Measurements from ENCODE around the gene PCA3. TPM values are rescaled to one million over a fixed set of nuclear protein-coding genes. Genes with fewer than 3 reads are reported as not detected.
A peak's percentile ranks its signal among the peaks of the same experiment; 100 is the strongest.

PCA3 gene
- total RNA-seq, 3 donors from 2014 or later: 0.38 TPM; not detected in 2

GRCh38 chr9:76812591-76812990 is 48.4 kb downstream of the PCA3 start:
- no peaks in the 10 kb centered on the region for H3K4me1 ChIP-seq (ENCODE audit: low read depth)
- DNase-seq: no peak
- TF ChIP-seq CTCF (IDR thresholded peaks at IDR 0.05): no peak
- no peaks in the 10 kb centered on the region for H3K36me3 ChIP-seq (ENCODE audit: low read depth)
- no peaks in the 10 kb centered on the region for H3K9me3 ChIP-seq
- intact Hi-C loops (cut with DNase I, micrococcal nuclease): loop anchor here in 1 of 2 donors (10.0 kb wide), 1 partner anchor 342 kb away; no protein-coding TSS in a partner anchor
- H3K4me3 ChIP-seq: no peak overlapping the region
- no peak for ATAC-seq

- no peak for DNase-seq
- Histone ChIP-seq H3K4me1 (ENCODE audit: low read depth) (no peaks in the 10 kb centered on the region), H3K36me3 (ENCODE audit: low read depth) (no peaks in the 10 kb centered on the region), H3K9me3 (no peaks in the 10 kb centered on the region), H3K4me3 (no peak overlapping the region)
- no peak for TF ChIP-seq CTCF (IDR thresholded peaks at IDR 0.05)
- intact Hi-C loops (cut with DNase I, micrococcal nuclease): loop anchor here in 1 of 2 donors (10.0 kb wide), 1 partner anchor 337 kb away; no protein-coding TSS in a partner anchor
- peak; percentile 63 for ATAC-seq
These were observed 53.3 kb downstream of the PCA3 start for GRCh38 chr9:76817489-76817888.

DNA sequence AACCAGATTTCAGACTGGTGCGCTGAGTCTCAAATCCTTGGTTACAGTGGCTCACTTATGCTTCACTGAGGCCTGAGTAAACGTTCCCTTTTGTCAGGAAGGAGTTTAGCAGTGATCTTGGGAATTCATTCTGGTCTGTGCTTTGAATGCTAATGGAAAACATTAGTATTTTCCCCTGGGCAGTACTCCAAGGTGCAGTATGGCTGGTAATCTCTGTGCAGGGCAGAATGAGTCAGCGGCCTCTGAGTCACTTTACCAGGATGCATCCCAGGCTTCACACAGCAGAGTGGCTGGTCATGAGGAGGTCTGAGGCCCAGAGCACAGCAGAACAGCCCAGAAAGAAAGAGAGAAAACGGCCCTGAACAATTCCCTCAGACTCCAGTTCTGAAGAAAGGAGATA is 54.0 kb downstream of the PCA3 start:
- no peaks in the 10 kb centered on the region for H3K4me1 ChIP-seq (ENCODE audit: low read depth)
- DNase-seq (peak; percentile 39 to 58 (median 52)), ATAC-seq (peak; percentile 99)
- no peak overlapping the region for H3K4me3 ChIP-seq
- H3K36me3 ChIP-seq (ENCODE audit: low read depth): no peaks in the 10 kb centered on the region
- no peak for TF ChIP-seq CTCF (IDR thresholded peaks at IDR 0.05)
- no peaks in the 10 kb centered on the region for H3K9me3 ChIP-seq
- intact Hi-C loops (cut with DNase I, micrococcal nuclease): loop anchor here in 1 of 2 donors (10.0 kb wide), 1 partner anchor 337 kb away; no protein-coding TSS in a partner anchor

- no peak for ATAC-seq
- no peak for DNase-seq
These were observed 56.2 kb downstream of the PCA3 start for GRCh38 chr9:76820431-76820830.

DNA sequence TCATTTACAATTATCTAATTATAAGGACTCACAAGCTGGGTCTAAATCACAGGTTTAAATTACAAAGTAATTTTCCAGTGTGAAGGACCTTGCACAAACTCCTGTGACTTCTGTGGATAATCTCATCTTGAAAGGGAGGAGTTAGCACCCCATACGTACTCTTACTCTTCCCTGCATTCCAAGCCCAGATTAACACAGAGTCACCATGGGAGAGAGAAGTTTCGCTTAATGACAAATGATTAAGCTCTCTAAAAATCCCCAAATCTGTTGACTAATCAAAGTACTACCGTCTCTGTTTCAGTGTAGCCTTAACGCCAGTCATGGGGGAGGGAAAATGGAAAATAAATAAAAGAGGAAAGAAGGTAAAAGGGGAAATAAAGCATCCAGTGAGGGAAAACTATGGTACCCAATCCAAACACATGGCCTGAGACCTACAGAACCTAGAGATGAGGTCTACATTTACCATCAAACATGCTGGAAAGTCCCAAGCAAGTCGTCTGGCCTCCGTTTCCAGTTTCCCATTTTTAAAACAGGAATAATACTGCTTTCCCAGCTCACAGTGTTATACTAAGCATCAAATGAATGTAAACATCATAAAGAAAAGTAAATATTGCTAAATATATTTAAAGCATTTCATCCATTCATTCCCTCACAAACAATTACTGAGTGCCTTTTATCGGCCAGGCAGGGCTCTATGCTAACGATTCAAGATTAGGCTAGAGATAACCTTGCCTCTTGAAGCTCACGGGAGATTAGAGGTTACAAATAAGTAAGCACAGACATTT is 63.2 kb downstream of the PCA3 start:
- TF ChIP-seq CTCF (IDR thresholded peaks at IDR 0.05): no peak
- no peaks in the 10 kb centered on the region for H3K9me3 ChIP-seq
- no peak overlapping the region for H3K4me3 ChIP-seq
- H3K4me1 ChIP-seq (ENCODE audit: low read depth): no peaks in the 10 kb centered on the region
- peak; percentile 49 for ATAC-seq
- no peak for DNase-seq
- H3K36me3 ChIP-seq (ENCODE audit: low read depth): no peaks in the 10 kb centered on the region
- intact Hi-C loops (cut with DNase I, micrococcal nuclease): no loop called here

More at GRCh38 chr9:76820431-76820830, 56.2 kb downstream of the PCA3 start:
- intact Hi-C loops (cut with DNase I, micrococcal nuclease): no loop called here
- no peak for TF ChIP-seq CTCF (IDR thresholded peaks at IDR 0.05)
- Histone ChIP-seq H3K4me3 (no peak overlapping the region), H3K36me3 (ENCODE audit: low read depth) (no peaks in the 10 kb centered on the region), H3K9me3 (no peaks in the 10 kb centered on the region), H3K4me1 (ENCODE audit: low read depth) (no peaks in the 10 kb centered on the region)
